NOMO-1 treated with DMSO at 0.1 percent for 48 hours (cell line): Measurements from ENCODE around the gene FCER1G.

ENCODE experiments used
- DNase-seq: peaks from one replicate; lab custom pipeline; 2025; ENCODE audit not compliant: unreplicated experiment; lab: John Stamatoyannopoulos, UW

Gene FCER1G

GRCh38 chr1:161215076-161215475, at the start of gene FCER1G:
TSS of gene FCER1G (plus strand) at chr1:161215295. CDS start at chr1:161215322, 27 bp downstream.
- peak; percentile 63 for DNase-seq

- peak; percentile 99 for DNase-seq
These were observed 49.1 kb upstream of the FCER1G start, which contains the start of gene PPOX for GRCh38 chr1:161165742-161166668. TSS of gene PPOX (plus strand) at chr1:161166426. CDS start at chr1:161166848, 422 bp downstream.

- DNase-seq = peak; percentile 20
These were observed 48.2 kb upstream of the FCER1G start for GRCh38 chr1:161166669-161167548.

GRCh38 chr1:161168906-161169305, 46.2 kb upstream of the FCER1G start:
- DNase-seq = no peak

- no peak for DNase-seq
These were observed 43.9 kb upstream of the FCER1G start for GRCh38 chr1:161171191-161171590.

- no peak for DNase-seq
These were observed 43.4 kb upstream of the FCER1G start for GRCh38 chr1:161171696-161172095.

- no peak for DNase-seq
These were observed 42.7 kb upstream of the FCER1G start for GRCh38 chr1:161172349-161172748.

- DNase-seq = no peak
These were observed 42.2 kb upstream of the FCER1G start for GRCh38 chr1:161172776-161173376.

GRCh38 chr1:161173711-161174110, 41.4 kb upstream of the FCER1G start:
- no peak for DNase-seq

GRCh38 chr1:161174911-161175310, 40.2 kb upstream of the FCER1G start:
- no peak for DNase-seq

GRCh38 chr1:161175771-161176453, 39.2 kb upstream of the FCER1G start:
- DNase-seq = no peak

GRCh38 chr1:161176468-161177111, 38.5 kb upstream of the FCER1G start:
- DNase-seq = no peak

- DNase-seq = peak; percentile 73
These were observed 37.8 kb upstream of the FCER1G start, which contains the start of gene B4GALT3 for GRCh38 chr1:161177112-161177935. TSS of gene B4GALT3 (minus strand) at chr1:161177507. CDS start at chr1:161176060, 1,447 bp downstream.

- DNase-seq = no peak
These were observed 37.2 kb upstream of the FCER1G start for GRCh38 chr1:161177936-161178244.

- DNase-seq = no peak
These were observed 35.4 kb upstream of the FCER1G start for GRCh38 chr1:161179698-161180097.

GRCh38 chr1:161180639-161181038, 34.5 kb upstream of the FCER1G start:
- peak; percentile 37 for DNase-seq

- peak; percentile 80 for DNase-seq
These were observed 32.9 kb upstream of the FCER1G start for GRCh38 chr1:161182214-161182613.

GRCh38 chr1:161185282-161185682, 29.8 kb upstream of the FCER1G start:
- peak; percentile 98 for DNase-seq

- DNase-seq = peak; percentile 98
These were observed 29.3 kb upstream of the FCER1G start for GRCh38 chr1:161185732-161186311.
